Pancreas (tissue), 10 donors: ENCODE results near the gene KCTD4. TPM values are rescaled to one million over a fixed set of nuclear protein-coding genes. Genes with fewer than 3 reads are reported as not detected.
"Not testable (repeated sequence)": the region's sequence is repeated elsewhere in the genome, so short reads cannot be mapped to it uniquely, and the experiment has no call there.

Experiments used
- ATAC-seq, 4 donors: fragments of 200-7000 bp; cut with Tn5 transposase; one replicate each; pipeline versions ENCODE4 v1.8.0 to v1.9.1; 2020; ENCODE audit warnings: mild to moderate bottlenecking in 4 of 4, moderate library complexity in 4 of 4
- DNase-seq, 6 donors: peaks; one replicate each; pipeline ENCODE4 v3.0.0-alpha.2; 2020
- FAIRE-seq: peaks from 2 replicates; lab custom pipeline; 2012; peaks lifted over from hg19 to GRCh38; lab: Jason Lieb, UNC
- H3K27ac ChIP-seq, 4 donors: fragments of 200-600 bp; sonication (generic); 1 replicate in 3 of 4; 2 replicates in 1 of 4; pipeline versions ENCODE4 v1.5.0 to v1.8.0; 2020
- H3K27me3 ChIP-seq, 4 donors: fragments of 200-600 bp; one replicate each; pipeline ENCODE4 v1.8.0; 2021
- H3K36me3 ChIP-seq, 3 donors: fragments of 200-600 bp; sonication (generic) in 1 of 3; one replicate each; pipeline versions ENCODE4 v1.5.0 to v1.8.0; 2020 to 2021
- H3K4me1 ChIP-seq, 3 donors: fragments of 200-600 bp; one replicate each; pipeline ENCODE4 v1.8.0; 2021
- H3K4me3 ChIP-seq, 4 donors: fragments of 200-600 bp; sonication (generic) in 2 of 4; one replicate each; pipeline versions ENCODE4 v1.5.0 to v1.8.0; 2020 to 2021
- H3K9me3 ChIP-seq, 4 donors: fragments of 200-600 bp; one replicate each; pipeline ENCODE4 v1.8.0; 2021
- WGBS, 2 donors: extraction: QIAGEN DNeasy Blood & Tissue Kit; methylation state at CpG; one replicate each; pipeline ENCODE4 v1.1.7; 2013; 5-methylcytosine and 5-hydroxymethylcytosine counted together
- intact Hi-C, 3 donors: fragments of 100-400 bp; cut with DNase I; formaldehyde crosslinking; loops; one replicate each; pipeline versions ENCODE4 v1.11.1 to v1.14.2; 2022
- polyA plus RNA-seq, 2 donors: library from polyadenylated mRNA; stranded (reverse); fragments of 200-250 nt; gene quantifications; one replicate each; pipeline ENCODE4 v1.2.3, GENCODE V29; 2013
- total RNA-seq, 6 donors: library from RNA; stranded (reverse); fragmentation: NEBNext Ultra II Directional in 4 of 6; extraction: Animal tissue kit (Norgen Biotek cat#: 25700) in 4 of 6; gene quantifications; one replicate each; pipeline versions ENCODE4 v1.2.1 to v1.2.4, GENCODE V29; 2021 to 2023
- TF ChIP-seq, protein P1 (sequence below), 4 donors: fragments of 200-600 bp; sonication (generic) in 3 of 4; IDR thresholded peaks; one replicate each; pipeline versions ENCODE4 v1.5.0 to v1.8.0; 2021; ENCODE audit warnings: antibody characterized with exemption in 4 of 4
- donor health status: healthy with polysubstance abuse.
- donor health status: DM: no; HTN: no; CAD: no; lungs with moderate emphysema.
- donor health status: DM: no; HTN: no; CAD: no.
- donor health status: control.
- donor health status: control.
- donor health status: Bipolar disorder and iron deficiency.
- donor health status: DM: yes; HTN: yes; CAD: no.
- donor health status: DM: no; HTN: no; CAD: no.
- donor health status: DM: no; HTN: no; CAD: no.
- donor health status: DM: yes; HTN: yes; CAD: no.

KCTD4 gene
- total and polyA plus RNA-seq, 8 donors = 0.09 to 0.28 (median 0.15) TPM; not detected in 2

DNA sequence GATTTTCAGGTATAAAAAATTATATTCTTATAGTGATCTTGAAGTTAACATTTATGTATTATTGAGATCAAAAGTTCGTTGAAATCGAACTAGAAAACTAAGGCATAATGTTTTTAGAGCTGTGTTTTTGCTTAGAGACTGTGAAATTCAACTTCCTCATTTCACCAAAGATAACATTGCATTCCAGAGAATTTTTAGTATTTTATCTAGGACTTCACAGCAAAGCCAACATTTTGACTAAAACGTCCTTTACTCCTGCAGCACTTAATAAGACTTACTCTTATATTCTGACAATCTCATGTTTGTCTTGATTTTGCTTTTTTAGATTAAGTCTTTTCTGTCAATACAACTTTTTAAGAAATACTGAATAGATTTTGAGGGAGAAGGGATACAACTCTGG, 4.7 kb downstream of the KCTD4 start:
- Histone ChIP-seq H3K9me3 (no peaks in the 10 kb centered on the region), H3K4me1 (peaks cover 0 to 5% (median 3%) of the 10 kb centered on the region in 3 donors), H3K4me3 (no peak overlapping the region), H3K27me3 (no peaks in the 10 kb centered on the region), H3K27ac (peak overlapping the region in 2 of 4 donors; percentile 37 to 55), H3K36me3 (no peaks in the 10 kb centered on the region)
- TF ChIP-seq, protein P1, sequence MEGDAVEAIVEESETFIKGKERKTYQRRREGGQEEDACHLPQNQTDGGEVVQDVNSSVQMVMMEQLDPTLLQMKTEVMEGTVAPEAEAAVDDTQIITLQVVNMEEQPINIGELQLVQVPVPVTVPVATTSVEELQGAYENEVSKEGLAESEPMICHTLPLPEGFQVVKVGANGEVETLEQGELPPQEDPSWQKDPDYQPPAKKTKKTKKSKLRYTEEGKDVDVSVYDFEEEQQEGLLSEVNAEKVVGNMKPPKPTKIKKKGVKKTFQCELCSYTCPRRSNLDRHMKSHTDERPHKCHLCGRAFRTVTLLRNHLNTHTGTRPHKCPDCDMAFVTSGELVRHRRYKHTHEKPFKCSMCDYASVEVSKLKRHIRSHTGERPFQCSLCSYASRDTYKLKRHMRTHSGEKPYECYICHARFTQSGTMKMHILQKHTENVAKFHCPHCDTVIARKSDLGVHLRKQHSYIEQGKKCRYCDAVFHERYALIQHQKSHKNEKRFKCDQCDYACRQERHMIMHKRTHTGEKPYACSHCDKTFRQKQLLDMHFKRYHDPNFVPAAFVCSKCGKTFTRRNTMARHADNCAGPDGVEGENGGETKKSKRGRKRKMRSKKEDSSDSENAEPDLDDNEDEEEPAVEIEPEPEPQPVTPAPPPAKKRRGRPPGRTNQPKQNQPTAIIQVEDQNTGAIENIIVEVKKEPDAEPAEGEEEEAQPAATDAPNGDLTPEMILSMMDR (IDR thresholded peaks at IDR 0.05) = no peak
- FAIRE-seq (peak; percentile 60), ATAC-seq (no peak), DNase-seq (no peak)
- 44 to 56% methylated on average over 3 of the region's 3 CpGs for WGBS, 2 donors
- intact Hi-C loops = no loop called here

DNA sequence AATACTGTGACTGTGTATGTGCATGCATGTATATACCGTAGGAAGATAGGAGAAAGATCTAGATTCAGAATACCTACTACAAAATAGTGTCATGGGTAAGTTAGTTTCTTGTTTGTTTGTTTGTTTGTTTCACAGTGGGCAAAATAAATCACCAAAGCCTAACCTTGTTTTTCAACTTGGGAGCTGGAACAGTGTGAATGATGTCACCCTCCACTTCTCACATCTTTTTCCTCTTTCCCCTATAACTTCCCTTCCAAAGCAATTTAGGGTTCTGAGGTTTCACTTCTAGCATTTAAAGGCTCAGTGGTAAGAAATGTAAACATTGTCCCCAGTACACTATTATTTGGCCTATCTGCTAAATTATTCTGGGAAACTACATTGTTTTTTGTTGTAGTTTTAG, 5.4 kb downstream of the KCTD4 start:
- no peak for FAIRE-seq
- Histone ChIP-seq H3K9me3 (no peaks in the 10 kb centered on the region), H3K27ac (peak overlapping the region in 2 of 4 donors; percentile 37 to 55), H3K4me3 (no peak overlapping the region), H3K4me1 (peaks cover 0 to 5% (median 3%) of the 10 kb centered on the region in 3 donors), H3K27me3 (no peaks in the 10 kb centered on the region), H3K36me3 (no peaks in the 10 kb centered on the region)
- ATAC-seq = peak in 2 of 4 donors; percentile 35 to 60
- TF ChIP-seq, protein P1 (IDR thresholded peaks at IDR 0.05) = no peak
- intact Hi-C loops = no loop called here
- no peak for DNase-seq
- 90 to 95% methylated on average over 1 of the region's 1 CpG for WGBS, 2 donors

DNA sequence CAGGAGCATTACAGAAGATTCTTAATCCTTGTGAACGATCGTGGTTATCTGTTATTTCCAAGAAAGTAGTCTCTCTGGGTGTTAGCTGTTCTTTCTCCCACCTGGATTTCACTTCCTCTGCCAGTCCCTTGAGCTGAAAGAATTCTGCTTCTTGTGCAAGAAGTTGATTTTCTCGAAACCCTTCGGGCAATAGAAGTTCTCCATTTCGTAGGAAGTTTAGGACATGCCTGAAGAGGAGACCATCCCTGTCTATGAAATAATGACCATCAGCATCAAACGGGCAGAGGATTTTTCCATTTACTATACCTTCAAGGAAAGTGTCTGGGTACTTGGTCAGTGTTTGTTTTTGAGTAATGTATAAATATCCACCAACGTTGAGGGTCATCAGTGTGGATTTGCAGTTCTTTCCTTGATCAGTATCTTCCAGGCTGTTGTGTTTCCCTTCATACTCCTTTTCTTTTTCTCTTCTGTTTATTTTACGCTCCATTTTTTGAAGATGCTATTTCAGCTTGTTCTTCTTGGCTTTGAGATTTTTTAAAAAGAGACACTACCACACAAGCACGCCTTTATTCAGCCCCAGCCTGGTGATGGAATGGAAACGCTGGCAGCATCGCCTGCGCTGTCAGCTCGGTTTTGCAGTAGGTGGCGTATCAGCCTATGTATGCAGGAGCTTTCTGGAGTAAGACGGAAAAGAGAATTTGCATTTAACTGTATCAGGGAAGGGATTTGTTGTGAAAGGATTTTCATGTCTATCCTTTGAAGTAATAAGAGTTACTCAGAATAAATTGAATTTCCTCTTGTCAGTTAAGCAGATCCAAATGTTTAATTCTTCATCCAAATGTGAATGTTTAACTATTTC, 6.5 kb downstream of the KCTD4 start:
- TF ChIP-seq, protein P1 (IDR thresholded peaks at IDR 0.05) = no peak
- DNase-seq (peak in 1 of 6 donors; percentile 21), ATAC-seq (peak; percentile 64 to 82 (median 78)), FAIRE-seq (no peak)
- H3K27me3 ChIP-seq = no peaks in the 10 kb centered on the region
- H3K4me3 ChIP-seq = no peak overlapping the region
- no peaks in the 10 kb centered on the region for H3K36me3 ChIP-seq
- H3K27ac ChIP-seq = peak overlapping the region in 2 of 4 donors; percentile 2 to 55
- no peaks in the 10 kb centered on the region for H3K9me3 ChIP-seq
- H3K4me1 ChIP-seq = peaks cover 0 to 5% (median 3%) of the 10 kb centered on the region in 3 donors
- WGBS, 2 donors = 63 to 70% methylated on average over 15 of the region's 15 CpGs
- intact Hi-C loops = no loop called here

DNA sequence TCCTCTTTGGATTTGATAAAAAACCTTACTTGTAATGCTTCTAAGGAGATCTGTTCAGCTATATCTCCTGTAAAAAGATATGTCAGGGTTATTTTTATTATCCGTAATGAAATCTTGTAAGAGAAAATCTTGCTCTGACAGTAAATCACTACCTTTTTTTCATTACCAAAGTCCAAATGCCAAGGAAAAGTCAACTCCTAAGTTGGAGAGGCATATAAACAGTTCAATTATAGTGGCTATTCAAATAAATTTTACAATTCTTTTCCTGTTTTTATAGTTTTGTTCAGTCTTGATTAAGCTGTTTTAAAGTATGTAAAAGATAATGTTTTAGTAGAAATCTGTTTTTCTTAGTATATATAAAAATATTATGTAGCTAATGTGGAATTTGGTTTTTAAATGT, 9.0 kb downstream of the KCTD4 start:
- FAIRE-seq (peak; percentile 83), ATAC-seq (no peak), DNase-seq (no peak)
- H3K4me1 ChIP-seq = peaks cover 0 to 5% (median 3%) of the 10 kb centered on the region in 3 donors
- no peaks in the 10 kb centered on the region for H3K27me3 ChIP-seq
- TF ChIP-seq, protein P1 (IDR thresholded peaks at IDR 0.05) = no peak
- no peak overlapping the region for H3K27ac ChIP-seq
- intact Hi-C loops = no loop called here
- no peaks in the 10 kb centered on the region for H3K9me3 ChIP-seq
- WGBS, 2 donors = 50 to 59% methylated on average over 1 of the region's 1 CpG
- H3K36me3 ChIP-seq = no peaks in the 10 kb centered on the region
- H3K4me3 ChIP-seq = no peak overlapping the region

DNA sequence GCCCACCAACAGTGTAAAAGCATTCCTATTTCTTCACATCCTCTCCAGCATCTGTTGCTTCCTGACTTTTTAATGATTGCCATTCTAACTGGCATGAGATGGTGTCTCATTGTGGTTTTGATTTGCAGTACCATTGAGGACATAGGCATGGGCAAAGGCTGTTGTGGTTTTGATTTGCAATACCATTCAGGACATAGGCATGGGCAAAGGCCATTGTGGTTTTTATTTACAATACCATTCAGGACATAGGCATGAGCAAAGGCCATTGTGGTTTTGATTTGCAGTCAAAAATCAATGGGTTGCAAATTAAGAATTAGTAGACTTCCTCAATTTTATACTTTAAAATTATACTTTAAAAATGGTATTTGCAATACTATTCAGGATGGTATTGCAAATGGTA, 11.3 kb downstream of the KCTD4 start:
- H3K27me3 ChIP-seq, H3K4me1 ChIP-seq, H3K9me3 ChIP-seq, H3K36me3 ChIP-seq, H3K27ac ChIP-seq, ATAC-seq, intact Hi-C loops, FAIRE-seq, H3K4me3 ChIP-seq, DNase-seq: not testable (repeated sequence)

DNA sequence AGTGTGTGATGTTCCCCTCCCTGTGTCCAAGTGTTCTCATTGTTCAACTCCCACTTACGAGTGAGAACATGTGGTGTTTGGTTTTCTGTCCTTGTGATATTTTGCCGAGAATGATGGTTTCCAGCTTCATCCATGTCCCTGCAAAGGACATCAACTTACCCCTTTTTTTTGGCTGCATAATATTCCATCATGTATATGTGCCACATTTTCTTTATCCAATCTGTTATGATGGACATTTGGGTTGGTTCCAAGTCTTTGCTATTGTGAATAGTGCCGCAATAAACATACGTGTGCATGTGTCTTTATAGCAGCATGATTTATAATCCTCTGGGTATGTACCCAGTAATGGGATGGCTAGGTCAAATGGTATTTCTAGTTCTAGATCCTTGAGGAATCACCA, 11.8 kb downstream of the KCTD4 start:
- H3K4me3 ChIP-seq, H3K27me3 ChIP-seq, H3K9me3 ChIP-seq, FAIRE-seq, ATAC-seq, H3K4me1 ChIP-seq, H3K27ac ChIP-seq, intact Hi-C loops, H3K36me3 ChIP-seq, DNase-seq: not testable (repeated sequence)
- WGBS, 2 donors = 97 to 100% methylated on average over 4 of the region's 4 CpGs
